Parathyroid adenoma (tissue), 2 donors: ENCODE results near the gene L1TD1.

ENCODE experiments used
- H2AFZ ChIP-seq: fragments of 300-600 bp; sonication (generic); one replicate; pipeline ENCODE4 v1.7.0; 2017; ENCODE audit warnings: antibody characterized with exemption, mild to moderate bottlenecking
- H3K27ac ChIP-seq: fragments of 300-600 bp; sonication (generic); one replicate; pipeline ENCODE4 v1.7.0; 2017
- H3K27me3 ChIP-seq: fragments of 300-600 bp; sonication (generic); one replicate; pipeline ENCODE4 v1.7.0; 2017; ENCODE audit warnings: low read length; ENCODE audit not compliant: control insufficient read depth, insufficient read depth
- H3K36me3 ChIP-seq: fragments of 300-600 bp; sonication (generic); one replicate; pipeline ENCODE4 v1.7.0; 2017; ENCODE audit warnings: low read length; ENCODE audit not compliant: control insufficient read depth, insufficient read depth
- H3K4me1 ChIP-seq: fragments of 300-600 bp; sonication (generic); one replicate; pipeline ENCODE4 v1.7.0; 2017; ENCODE audit warnings: control low read depth
- H3K4me2 ChIP-seq: fragments of 300-600 bp; sonication (generic); one replicate; pipeline ENCODE4 v1.7.0; 2017; ENCODE audit warnings: low read length
- H3K4me3 ChIP-seq: fragments of 300-600 bp; sonication (generic); one replicate; pipeline ENCODE4 v1.7.0; 2017; ENCODE audit warnings: low read depth, low read length
- H3K79me2 ChIP-seq: fragments of 300-600 bp; sonication (generic); one replicate; pipeline ENCODE4 v1.7.0; 2017; ENCODE audit warnings: control low read depth
- H3K9ac ChIP-seq: fragments of 300-600 bp; sonication (generic); one replicate; pipeline ENCODE4 v1.7.0; 2017; ENCODE audit warnings: mild to moderate bottlenecking
- H3K9me3 ChIP-seq: fragments of 300-600 bp; sonication (generic); one replicate; pipeline ENCODE4 v1.7.0; 2017; ENCODE audit warnings: low read length; ENCODE audit not compliant: control insufficient read depth
- CTCF ChIP-seq: fragments of 300-600 bp; sonication (generic); IDR thresholded peaks from one replicate; pipeline ENCODE4 v1.7.0; 2017; ENCODE audit warnings: antibody characterized with exemption, mild to moderate bottlenecking
- donor health status: primary hyperparathyroidism.

The L1TD1 gene

GRCh38 chr1:62207187-62207586, 12.5 kb downstream of the L1TD1 start:
- Histone ChIP-seq H3K27me3 (no peaks in the 10 kb centered on the region), H3K4me2 (no peak overlapping the region), H3K4me3 (no peak overlapping the region), H3K27ac (no peak overlapping the region), H2AFZ (no peak overlapping the region), H3K4me1 (no peaks in the 10 kb centered on the region), H3K9ac (no peak overlapping the region), H3K79me2 (no peaks in the 10 kb centered on the region), H3K36me3 (no peaks in the 10 kb centered on the region), H3K9me3 (no peaks in the 10 kb centered on the region)
- TF ChIP-seq CTCF = no peak

GRCh38 chr1:62208087-62208486, 13.4 kb downstream of the L1TD1 start:
- H3K27ac ChIP-seq = no peak overlapping the region
- H3K9me3 ChIP-seq = no peaks in the 10 kb centered on the region
- no peaks in the 10 kb centered on the region for H3K36me3 ChIP-seq
- no peaks in the 10 kb centered on the region for H3K4me1 ChIP-seq
- no peak overlapping the region for H3K4me2 ChIP-seq
- no peak overlapping the region for H2AFZ ChIP-seq
- no peak for TF ChIP-seq CTCF
- H3K79me2 ChIP-seq = no peaks in the 10 kb centered on the region
- H3K4me3 ChIP-seq = no peak overlapping the region
- no peak overlapping the region for H3K9ac ChIP-seq
- no peaks in the 10 kb centered on the region for H3K27me3 ChIP-seq

GRCh38 chr1:62208970-62209369, 14.3 kb downstream of the L1TD1 start:
- TF ChIP-seq CTCF = no peak
- no peak overlapping the region for H3K27ac ChIP-seq
- no peak overlapping the region for H2AFZ ChIP-seq
- no peaks in the 10 kb centered on the region for H3K4me1 ChIP-seq
- no peak overlapping the region for H3K4me2 ChIP-seq
- H3K9me3 ChIP-seq = no peaks in the 10 kb centered on the region
- no peak overlapping the region for H3K4me3 ChIP-seq
- no peaks in the 10 kb centered on the region for H3K79me2 ChIP-seq
- H3K36me3 ChIP-seq = no peaks in the 10 kb centered on the region
- H3K9ac ChIP-seq = no peak overlapping the region
- H3K27me3 ChIP-seq = no peaks in the 10 kb centered on the region

GRCh38 chr1:62209931-62210595, 15.4 kb downstream of the L1TD1 start:
- no peak overlapping the region for H3K4me2 ChIP-seq
- no peaks in the 10 kb centered on the region for H3K36me3 ChIP-seq
- H3K27ac ChIP-seq = no peak overlapping the region
- TF ChIP-seq CTCF = no peak
- H3K9me3 ChIP-seq = no peaks in the 10 kb centered on the region
- no peak overlapping the region for H3K4me3 ChIP-seq
- no peaks in the 10 kb centered on the region for H3K27me3 ChIP-seq
- H3K9ac ChIP-seq = no peak overlapping the region
- H3K4me1 ChIP-seq = no peaks in the 10 kb centered on the region
- no peak overlapping the region for H2AFZ ChIP-seq
- no peaks in the 10 kb centered on the region for H3K79me2 ChIP-seq

- no peak overlapping the region for H3K4me3 ChIP-seq
- no peak for TF ChIP-seq CTCF
- no peak overlapping the region for H2AFZ ChIP-seq
- H3K9ac ChIP-seq = no peak overlapping the region
- no peaks in the 10 kb centered on the region for H3K4me1 ChIP-seq
- H3K4me2 ChIP-seq = no peak overlapping the region
- H3K27me3 ChIP-seq = no peaks in the 10 kb centered on the region
- H3K36me3 ChIP-seq = no peaks in the 10 kb centered on the region
- no peaks in the 10 kb centered on the region for H3K79me2 ChIP-seq
- H3K27ac ChIP-seq = no peak overlapping the region
- H3K9me3 ChIP-seq = no peaks in the 10 kb centered on the region
Measured at GRCh38 chr1:62210960-62211359, 16.3 kb downstream of the L1TD1 start.
